Left kidney (tissue), 2 donors: ENCODE measurements around the gene ZWILCH. TPM values are rescaled to one million over a fixed set of nuclear protein-coding genes. Genes with fewer than 3 reads are reported as not detected.
"Not testable (repeated sequence)": the region's sequence is repeated elsewhere in the genome, so short reads cannot be mapped to it uniquely, and the experiment has no call there.

Source experiments
- DNase-seq: peaks from one replicate; pipeline ENCODE4 v3.0.0-alpha.2; 2013
- polyA plus RNA-seq: library from polyadenylated mRNA; unstranded; fragments of 120-200 nt; gene quantifications from one replicate; pipeline ENCODE4 v1.2.1, GENCODE V29; 2013; ENCODE audit not compliant: insufficient read length

Gene ZWILCH
- polyA plus RNA-seq, 1 donor: 34.2 TPM

GRCh38 chr15:66578286-66578875 lies 73.3 kb downstream of the ZWILCH start:
- DNase-seq: no peak

- no peak for DNase-seq
Observed at GRCh38 chr15:66580643-66581042, 75.5 kb downstream of the ZWILCH start.

- DNase-seq: no peak
Observed at GRCh38 chr15:66581972-66582537, 76.9 kb downstream of the ZWILCH start.

GRCh38 chr15:66586155-66586976 lies 81.2 kb downstream of the ZWILCH start:
- DNase-seq: no peak

GRCh38 chr15:66587020-66587419 lies 81.9 kb downstream of the ZWILCH start:
- no peak for DNase-seq

GRCh38 chr15:66587749-66588148 lies 82.6 kb downstream of the ZWILCH start:
- no peak for DNase-seq

- DNase-seq: no peak
Observed at GRCh38 chr15:66588537-66588936, 83.4 kb downstream of the ZWILCH start.

- DNase-seq: no peak
Observed at GRCh38 chr15:66588971-66589370, 83.8 kb downstream of the ZWILCH start.

- not testable (repeated sequence) for DNase-seq
Observed at GRCh38 chr15:66589429-66589828, 84.3 kb downstream of the ZWILCH start.

GRCh38 chr15:66590435-66590834 lies 85.3 kb downstream of the ZWILCH start:
- no peak for DNase-seq

GRCh38 chr15:66591322-66591862 lies 86.3 kb downstream of the ZWILCH start:
- DNase-seq: no peak

GRCh38 chr15:66592505-66593218 lies 87.5 kb downstream of the ZWILCH start:
- no peak for DNase-seq

GRCh38 chr15:66593219-66593780 lies 88.2 kb downstream of the ZWILCH start:
- no peak for DNase-seq

- no peak for DNase-seq
Observed at GRCh38 chr15:66594344-66594743, 89.2 kb downstream of the ZWILCH start.

GRCh38 chr15:66594836-66595235 lies 89.7 kb downstream of the ZWILCH start:
- DNase-seq: no peak

GRCh38 chr15:66595332-66595731 lies 90.2 kb downstream of the ZWILCH start:
- DNase-seq: no peak

- no peak for DNase-seq
Observed at GRCh38 chr15:66595931-66596545, 90.9 kb downstream of the ZWILCH start.

GRCh38 chr15:66598095-66598815 lies 93.1 kb downstream of the ZWILCH start:
- DNase-seq: no peak
